ENCODE measurements around the gene PIP5KL1.

PIP5KL1 gene

GRCh38 chr9:127928676-127929624, 1.6 kb downstream of the PIP5KL1 start:
- no peak for DNase-seq (ENCODE audit: low spot score)

GRCh38 chr9:127927988-127928675, 2.4 kb downstream of the PIP5KL1 start:
- no peak for DNase-seq (ENCODE audit: low spot score)

GRCh38 chr9:127927201-127927987, 3.2 kb downstream of the PIP5KL1 start:
- DNase-seq (ENCODE audit: low spot score) = no peak

- DNase-seq (ENCODE audit: low spot score) = no peak
Measured at GRCh38 chr9:127926906-127927200, 3.7 kb downstream of the PIP5KL1 start.

- DNase-seq (ENCODE audit: low spot score) = no peak
Measured at GRCh38 chr9:127925959-127926905, 4.3 kb downstream of the PIP5KL1 start.

- no peak for DNase-seq (ENCODE audit: low spot score)
Measured at GRCh38 chr9:127924736-127925444, 5.7 kb downstream of the PIP5KL1 start.

GRCh38 chr9:127923771-127924170, 6.8 kb downstream of the PIP5KL1 start:
- no peak for DNase-seq (ENCODE audit: low spot score)

GRCh38 chr9:127923046-127923445, 7.5 kb downstream of the PIP5KL1 start:
- no peak for DNase-seq (ENCODE audit: low spot score)

- DNase-seq (ENCODE audit: low spot score) = peak; percentile 96
Measured at GRCh38 chr9:127921557-127922120, 8.9 kb downstream of the PIP5KL1 start.

GRCh38 chr9:127920794-127921193, 9.8 kb downstream of the PIP5KL1 start:
- DNase-seq (ENCODE audit: low spot score) = no peak

GRCh38 chr9:127919253-127919815, 11.2 kb downstream of the PIP5KL1 start:
- DNase-seq (ENCODE audit: low spot score) = no peak

GRCh38 chr9:127918183-127919107, 12.1 kb downstream of the PIP5KL1 start:
- DNase-seq (ENCODE audit: low spot score) = peak; percentile 78

- DNase-seq (ENCODE audit: low spot score) = no peak
Measured at GRCh38 chr9:127917603-127918002, 13.0 kb downstream of the PIP5KL1 start.

GRCh38 chr9:127916720-127917581, 13.6 kb downstream of the PIP5KL1 start, which contains the start of gene ST6GALNAC4:
TSS of gene ST6GALNAC4 (minus strand) at chr9:127917041. CDS start at chr9:127916419, 622 bp downstream.
- peak; percentile 92 for DNase-seq (ENCODE audit: low spot score)

GRCh38 chr9:127915801-127916719, 14.5 kb downstream of the PIP5KL1 start:
- no peak for DNase-seq (ENCODE audit: low spot score)

- no peak for DNase-seq (ENCODE audit: low spot score)
Measured at GRCh38 chr9:127915325-127915752, 15.2 kb downstream of the PIP5KL1 start.

- no peak for DNase-seq (ENCODE audit: low spot score)
Measured at GRCh38 chr9:127913682-127914081, 16.9 kb downstream of the PIP5KL1 start.
